Measurements from ENCODE around the gene AKR7A3. TPM values are rescaled to one million over a fixed set of nuclear protein-coding genes. Genes with fewer than 3 reads are reported as not detected.

Gene AKR7A3
- total RNA-seq, 1 donor from 2014 or later = 2.5 TPM

DNA sequence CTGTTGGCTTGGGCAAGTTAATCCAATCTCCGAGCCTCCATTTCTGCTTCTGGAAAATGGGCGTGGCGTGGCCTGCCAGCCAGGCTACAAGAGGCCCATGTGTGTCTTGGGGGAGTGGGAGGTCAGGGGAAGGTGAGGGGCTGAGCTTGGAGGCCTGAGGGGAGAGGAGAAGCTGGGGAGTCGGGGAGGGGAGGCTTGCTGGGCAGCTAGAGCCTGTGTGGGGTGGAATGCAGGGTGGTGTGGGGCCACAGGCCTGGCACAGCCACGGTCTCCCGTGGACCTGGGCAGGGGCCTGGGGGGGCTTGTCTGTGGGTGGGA, 38.1 kb upstream of the AKR7A3 start:
- H3K27ac Mint-ChIP-seq = no peak overlapping the region
- no peaks in the 10 kb centered on the region for H3K9me3 Mint-ChIP-seq
- H3K27me3 Mint-ChIP-seq = no peaks in the 10 kb centered on the region
- intact Hi-C loops (cut with micrococcal nuclease) = no loop called here
- H3K4me1 Mint-ChIP-seq = no peaks in the 10 kb centered on the region
- H3K4me3 Mint-ChIP-seq = no peak overlapping the region
- DNase-seq = no peak
- H3K36me3 Mint-ChIP-seq (ENCODE audit: low read depth) = no peaks in the 10 kb centered on the region

DNA sequence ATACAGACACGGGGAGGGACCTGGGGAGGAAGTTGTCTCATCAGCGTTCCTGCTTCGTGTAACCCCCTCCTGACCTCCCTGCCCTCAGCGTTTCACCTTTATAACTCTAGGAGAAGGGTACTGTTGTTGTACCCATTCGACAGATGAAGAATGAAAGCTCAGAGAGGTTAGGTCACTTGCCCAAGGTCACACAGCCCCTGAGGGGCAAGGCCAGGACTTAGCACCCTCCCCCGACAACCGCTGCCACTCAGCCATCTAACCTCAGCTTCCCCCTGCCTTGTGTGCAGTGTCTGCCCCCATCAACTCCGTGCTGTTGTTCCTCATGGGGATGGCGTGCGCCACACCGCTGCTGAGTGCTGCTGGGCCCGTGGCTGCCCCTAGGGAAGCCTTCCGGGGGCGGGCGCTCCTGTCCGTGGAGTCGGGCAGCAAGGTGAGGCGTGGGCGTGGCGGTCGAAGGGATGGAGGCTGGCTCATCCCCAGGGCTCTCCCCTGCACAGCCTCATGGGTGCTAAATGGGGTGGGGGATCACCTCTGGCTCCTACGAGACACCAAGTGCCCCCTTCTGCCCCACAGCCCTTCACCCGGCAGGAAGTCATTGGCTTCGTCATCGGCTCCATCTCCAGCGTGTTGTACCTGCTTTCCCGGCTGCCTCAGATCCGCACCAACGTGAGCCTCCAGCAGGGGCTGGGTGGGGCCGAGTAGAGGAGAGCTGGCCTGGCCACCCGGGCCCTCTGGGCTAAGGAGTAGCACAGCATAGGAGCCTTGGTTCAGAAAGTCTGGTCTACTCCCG, 37.6 kb upstream of the AKR7A3 start:
- no peak for DNase-seq
- Mint-ChIP-seq H3K9me3 (no peaks in the 10 kb centered on the region), H3K4me1 (no peaks in the 10 kb centered on the region), H3K36me3 (ENCODE audit: low read depth) (no peaks in the 10 kb centered on the region), H3K4me3 (no peak overlapping the region), H3K27ac (no peak overlapping the region), H3K27me3 (no peaks in the 10 kb centered on the region)
- intact Hi-C loops (cut with micrococcal nuclease) = no loop called here

DNA sequence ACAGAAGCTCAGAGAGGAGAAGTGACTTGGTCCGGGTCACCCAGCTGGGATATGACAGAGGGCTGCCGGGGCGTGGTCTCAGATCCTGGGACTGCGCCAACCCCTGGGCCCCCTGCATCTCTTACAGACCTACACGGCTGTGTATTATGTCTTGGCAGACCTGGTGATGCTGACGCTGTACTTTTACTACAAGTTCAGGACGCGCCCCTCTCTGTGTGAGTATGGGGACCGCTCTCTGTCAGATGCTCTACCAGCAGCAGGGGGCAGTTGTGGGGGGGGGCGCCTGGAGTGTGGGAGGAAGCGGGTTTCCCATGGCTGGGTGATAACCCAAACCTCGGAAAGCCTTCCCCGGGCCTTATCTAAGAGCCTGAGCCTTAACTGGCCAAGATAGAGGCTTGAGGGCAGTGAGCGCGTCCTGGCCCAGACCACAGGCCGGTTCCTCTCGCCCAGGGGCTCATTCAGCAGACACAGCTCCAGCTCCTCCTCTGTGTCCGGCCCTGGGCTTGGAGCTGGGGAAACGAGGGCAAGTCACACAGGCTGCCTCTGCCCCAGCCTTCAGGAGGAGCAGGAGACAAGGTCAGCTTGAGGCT, 36.9 kb upstream of the AKR7A3 start:
- no peak overlapping the region for H3K4me3 Mint-ChIP-seq
- no peaks in the 10 kb centered on the region for H3K27me3 Mint-ChIP-seq
- H3K9me3 Mint-ChIP-seq = no peaks in the 10 kb centered on the region
- H3K27ac Mint-ChIP-seq = no peak overlapping the region
- no peaks in the 10 kb centered on the region for H3K36me3 Mint-ChIP-seq (ENCODE audit: low read depth)
- no peak for DNase-seq
- intact Hi-C loops (cut with micrococcal nuclease) = no loop called here
- H3K4me1 Mint-ChIP-seq = no peaks in the 10 kb centered on the region

DNA sequence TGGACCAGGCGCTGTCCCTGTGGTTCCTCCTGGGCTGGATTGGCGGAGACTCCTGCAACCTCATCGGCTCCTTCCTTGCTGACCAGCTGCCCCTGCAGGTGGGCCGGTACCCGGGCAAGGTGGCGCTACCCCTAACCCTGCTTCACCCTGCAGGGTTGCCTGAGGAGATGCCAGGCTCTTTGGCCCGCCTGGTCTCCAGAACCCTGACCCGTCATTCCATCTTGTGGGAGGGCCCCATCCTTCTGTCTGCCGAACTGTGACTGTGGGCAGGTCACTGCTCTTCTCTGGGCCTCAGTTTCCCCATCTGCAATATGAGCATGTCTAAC, 36.1 kb upstream of the AKR7A3 start:
- H3K27me3 Mint-ChIP-seq = no peaks in the 10 kb centered on the region
- no peaks in the 10 kb centered on the region for H3K36me3 Mint-ChIP-seq (ENCODE audit: low read depth)
- no peak for DNase-seq
- H3K4me1 Mint-ChIP-seq = no peaks in the 10 kb centered on the region
- no peak overlapping the region for H3K4me3 Mint-ChIP-seq
- no peak overlapping the region for H3K27ac Mint-ChIP-seq
- no peaks in the 10 kb centered on the region for H3K9me3 Mint-ChIP-seq
- intact Hi-C loops (cut with micrococcal nuclease) = no loop called here

DNA sequence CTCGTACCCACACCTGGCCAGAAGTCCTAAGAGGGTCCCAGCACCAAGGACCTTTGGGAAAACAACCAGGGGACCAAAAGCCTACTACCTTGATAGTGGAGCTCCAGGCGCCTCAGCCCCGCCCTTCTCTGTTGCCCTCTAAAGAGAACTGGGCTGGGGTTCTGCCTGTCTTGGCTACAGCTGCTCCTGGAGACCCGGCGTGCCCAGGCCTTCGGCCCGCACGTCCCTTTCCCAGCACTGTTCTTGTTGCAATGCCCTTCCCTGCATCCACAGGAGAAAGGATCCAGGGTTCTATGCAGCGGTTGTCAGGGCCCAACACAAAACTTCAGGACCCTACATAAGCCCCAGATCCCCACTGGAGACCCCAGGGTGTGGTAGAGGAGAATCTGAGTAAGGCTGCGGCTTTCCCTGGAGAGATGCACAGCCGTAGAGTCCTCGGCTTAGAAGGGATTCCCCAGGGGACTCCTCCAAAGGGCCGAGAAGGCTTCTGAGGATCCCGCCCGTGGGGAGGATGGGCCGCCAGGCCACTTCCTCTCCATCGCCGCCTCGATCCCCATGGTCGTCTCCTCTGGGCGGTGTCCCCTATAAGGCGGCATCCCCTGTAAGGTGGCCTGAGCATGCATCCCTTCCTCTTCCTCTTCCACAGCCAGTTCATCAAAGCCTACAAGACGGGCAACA, 35.6 kb upstream of the AKR7A3 start:
- Mint-ChIP-seq H3K27me3 (no peaks in the 10 kb centered on the region), H3K9me3 (no peaks in the 10 kb centered on the region), H3K27ac (no peak overlapping the region), H3K4me3 (no peak overlapping the region), H3K36me3 (ENCODE audit: low read depth) (no peaks in the 10 kb centered on the region), H3K4me1 (no peaks in the 10 kb centered on the region)
- DNase-seq = no peak
- intact Hi-C loops (cut with micrococcal nuclease) = no loop called here

DNA sequence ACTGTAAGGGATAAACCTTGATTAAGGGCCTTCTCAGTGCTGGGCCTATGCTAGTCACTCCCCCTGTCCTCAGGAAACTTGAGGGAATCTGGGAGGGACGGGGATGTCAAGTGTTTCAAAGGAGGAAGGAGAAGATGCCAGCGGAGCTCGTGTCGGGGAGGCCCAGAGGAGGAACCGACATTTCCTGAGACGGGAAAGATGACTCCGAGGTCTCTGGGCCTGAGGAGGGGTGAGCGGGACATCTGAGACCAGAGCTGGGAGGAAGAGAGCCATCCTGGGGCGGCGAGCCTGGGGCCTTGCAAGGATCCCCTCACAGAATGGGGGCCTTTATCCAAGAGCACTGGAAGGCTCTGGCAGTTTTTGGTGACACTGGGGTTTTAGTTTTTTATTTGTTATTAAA, 33.9 kb upstream of the AKR7A3 start:
- no peaks in the 10 kb centered on the region for H3K36me3 Mint-ChIP-seq (ENCODE audit: low read depth)
- no peak for DNase-seq
- H3K27me3 Mint-ChIP-seq = no peaks in the 10 kb centered on the region
- H3K4me3 Mint-ChIP-seq = no peak overlapping the region
- no peak overlapping the region for H3K27ac Mint-ChIP-seq
- intact Hi-C loops (cut with micrococcal nuclease) = no loop called here
- no peaks in the 10 kb centered on the region for H3K9me3 Mint-ChIP-seq
- H3K4me1 Mint-ChIP-seq = no peaks in the 10 kb centered on the region

DNA sequence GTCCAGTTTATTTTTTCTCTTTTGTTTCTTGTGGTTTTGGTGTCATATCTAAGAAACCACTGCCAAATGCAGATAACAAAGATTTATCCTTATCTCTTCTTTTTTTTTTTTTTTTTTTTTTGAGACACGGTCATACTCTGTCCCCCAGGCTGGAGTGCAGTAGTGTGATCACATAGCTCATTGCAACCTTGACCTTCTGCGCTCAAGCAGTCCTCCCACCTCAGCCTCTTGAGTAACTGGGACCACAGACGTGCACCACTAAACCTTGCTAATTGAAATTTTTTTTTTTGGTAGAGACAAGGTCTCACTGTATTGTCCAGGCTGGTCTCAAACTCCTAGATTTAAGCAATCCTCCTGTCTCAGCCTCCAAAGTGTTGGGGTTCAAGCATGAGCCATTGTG, 32.5 kb upstream of the AKR7A3 start:
- Mint-ChIP-seq H3K9me3 (no peaks in the 10 kb centered on the region), H3K27me3 (no peaks in the 10 kb centered on the region), H3K36me3 (ENCODE audit: low read depth) (no peaks in the 10 kb centered on the region), H3K4me1 (peaks cover 3% of the 10 kb centered on the region), H3K27ac (no peak overlapping the region), H3K4me3 (no peak overlapping the region)
- intact Hi-C loops (cut with micrococcal nuclease) = no loop called here
- no peak for DNase-seq

DNA sequence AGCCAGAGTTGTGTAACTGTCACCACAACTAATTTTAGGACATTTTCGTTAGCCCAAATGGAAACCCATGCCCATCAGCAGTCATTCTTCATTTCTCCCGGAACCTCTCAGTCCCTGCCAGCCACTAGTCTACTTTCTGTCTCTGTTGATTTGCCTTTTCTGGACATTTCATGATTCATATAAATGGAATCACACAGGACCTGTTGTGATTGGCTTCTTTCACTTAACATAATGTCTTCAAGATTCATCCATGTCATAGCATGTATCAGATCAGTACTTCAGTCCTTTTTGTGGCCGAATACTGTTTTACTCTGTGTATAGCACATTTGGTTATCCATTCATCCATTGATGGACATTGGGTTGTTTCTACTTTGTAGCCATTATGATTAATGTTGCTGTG, 30.6 kb upstream of the AKR7A3 start:
- no peak for DNase-seq
- no peak overlapping the region for H3K27ac Mint-ChIP-seq
- no peaks in the 10 kb centered on the region for H3K36me3 Mint-ChIP-seq (ENCODE audit: low read depth)
- intact Hi-C loops (cut with micrococcal nuclease) = no loop called here
- no peaks in the 10 kb centered on the region for H3K9me3 Mint-ChIP-seq
- H3K4me1 Mint-ChIP-seq = peaks cover 15% of the 10 kb centered on the region
- no peak overlapping the region for H3K4me3 Mint-ChIP-seq
- H3K27me3 Mint-ChIP-seq = no peaks in the 10 kb centered on the region

DNA sequence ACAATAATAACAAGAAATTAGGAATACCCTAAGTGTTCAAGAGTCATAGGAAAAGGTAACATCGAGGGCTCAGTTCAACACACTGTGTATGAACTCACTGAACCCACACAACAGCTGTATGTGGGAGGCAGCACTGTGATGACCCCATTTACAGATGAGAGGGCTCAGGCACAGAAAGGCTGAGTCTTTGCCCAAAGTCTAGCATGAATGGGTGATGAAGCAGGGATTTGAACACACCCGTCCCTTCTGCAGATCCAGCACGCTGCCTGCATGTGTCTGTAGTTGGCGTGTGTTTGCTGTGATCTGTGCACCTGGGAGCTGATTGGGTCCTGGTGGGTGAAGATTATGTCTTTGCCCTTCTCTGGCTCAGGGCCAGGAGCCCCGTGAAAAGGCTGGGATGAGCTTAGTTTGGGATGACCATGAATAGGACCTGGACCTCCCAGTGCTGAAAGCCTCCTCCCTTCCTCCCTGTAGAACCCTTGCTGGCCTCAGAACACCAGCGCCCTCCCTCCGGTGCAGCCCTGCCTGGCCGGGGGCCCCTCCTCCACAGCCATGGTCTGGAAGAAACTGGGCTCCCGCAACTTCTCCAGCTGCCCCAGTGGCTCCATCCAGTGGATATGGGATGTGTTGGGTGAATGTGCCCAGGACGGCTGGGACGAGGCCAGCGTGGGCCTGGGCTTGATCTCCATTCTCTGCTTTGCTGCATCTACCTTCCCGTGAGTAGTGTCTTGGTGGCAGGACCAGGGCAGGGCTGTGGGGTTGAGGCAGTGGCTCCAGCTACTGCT, 28.7 kb upstream of the AKR7A3 start:
- Mint-ChIP-seq H3K27ac (no peak overlapping the region), H3K36me3 (ENCODE audit: low read depth) (no peaks in the 10 kb centered on the region), H3K4me1 (peaks cover 24% of the 10 kb centered on the region), H3K9me3 (no peaks in the 10 kb centered on the region), H3K27me3 (no peaks in the 10 kb centered on the region), H3K4me3 (no peak overlapping the region)
- intact Hi-C loops (cut with micrococcal nuclease) = no loop called here
- DNase-seq = no peak

DNA sequence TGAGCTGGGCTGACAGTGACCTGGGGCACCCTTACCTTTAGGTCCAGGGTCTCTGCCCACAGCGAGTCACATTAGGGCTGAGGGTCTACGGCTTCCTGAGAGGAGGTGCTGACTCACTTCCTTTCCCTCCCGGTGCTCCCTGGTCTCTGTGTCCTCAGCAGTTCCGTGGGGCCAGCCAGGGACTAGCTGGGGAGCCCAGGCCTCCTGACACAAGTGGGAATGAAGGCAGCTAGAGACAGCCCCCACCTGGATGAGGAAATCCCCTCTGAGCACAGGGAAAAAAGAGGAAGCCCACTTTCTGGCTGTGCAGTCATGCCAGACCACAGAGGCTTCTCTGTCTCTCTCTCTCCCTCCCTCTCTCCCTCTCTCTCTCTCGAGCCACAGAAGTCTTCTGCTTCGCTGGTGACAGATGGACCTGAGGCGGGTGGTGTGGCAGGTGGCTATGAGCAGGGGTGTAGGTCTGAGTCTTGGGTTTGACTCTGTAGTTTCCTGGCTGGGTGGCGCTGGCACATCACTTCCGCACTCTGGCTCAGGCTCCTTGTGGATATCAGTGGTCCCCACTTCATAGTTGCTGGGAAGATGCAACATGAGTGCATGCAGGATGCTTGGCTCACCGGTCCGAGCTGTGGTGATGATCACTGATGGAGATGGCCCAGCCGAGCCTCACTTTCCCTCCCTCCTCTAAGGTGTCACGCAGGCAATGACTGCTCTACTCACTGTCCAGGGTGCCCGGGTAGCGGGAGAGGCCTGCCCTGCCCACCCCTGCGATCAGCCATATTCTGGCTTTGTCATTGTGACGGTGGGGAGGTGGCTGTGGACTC, 27.0 kb upstream of the AKR7A3 start:
- Mint-ChIP-seq H3K27ac (peak overlapping the region; percentile 68), H3K9me3 (no peaks in the 10 kb centered on the region), H3K4me1 (peaks cover 31% of the 10 kb centered on the region), H3K4me3 (peak overlapping the region; percentile 18), H3K36me3 (ENCODE audit: low read depth) (peaks cover 1% of the 10 kb centered on the region), H3K27me3 (no peaks in the 10 kb centered on the region)
- intact Hi-C loops (cut with micrococcal nuclease) = no loop called here
- no peak for DNase-seq

DNA sequence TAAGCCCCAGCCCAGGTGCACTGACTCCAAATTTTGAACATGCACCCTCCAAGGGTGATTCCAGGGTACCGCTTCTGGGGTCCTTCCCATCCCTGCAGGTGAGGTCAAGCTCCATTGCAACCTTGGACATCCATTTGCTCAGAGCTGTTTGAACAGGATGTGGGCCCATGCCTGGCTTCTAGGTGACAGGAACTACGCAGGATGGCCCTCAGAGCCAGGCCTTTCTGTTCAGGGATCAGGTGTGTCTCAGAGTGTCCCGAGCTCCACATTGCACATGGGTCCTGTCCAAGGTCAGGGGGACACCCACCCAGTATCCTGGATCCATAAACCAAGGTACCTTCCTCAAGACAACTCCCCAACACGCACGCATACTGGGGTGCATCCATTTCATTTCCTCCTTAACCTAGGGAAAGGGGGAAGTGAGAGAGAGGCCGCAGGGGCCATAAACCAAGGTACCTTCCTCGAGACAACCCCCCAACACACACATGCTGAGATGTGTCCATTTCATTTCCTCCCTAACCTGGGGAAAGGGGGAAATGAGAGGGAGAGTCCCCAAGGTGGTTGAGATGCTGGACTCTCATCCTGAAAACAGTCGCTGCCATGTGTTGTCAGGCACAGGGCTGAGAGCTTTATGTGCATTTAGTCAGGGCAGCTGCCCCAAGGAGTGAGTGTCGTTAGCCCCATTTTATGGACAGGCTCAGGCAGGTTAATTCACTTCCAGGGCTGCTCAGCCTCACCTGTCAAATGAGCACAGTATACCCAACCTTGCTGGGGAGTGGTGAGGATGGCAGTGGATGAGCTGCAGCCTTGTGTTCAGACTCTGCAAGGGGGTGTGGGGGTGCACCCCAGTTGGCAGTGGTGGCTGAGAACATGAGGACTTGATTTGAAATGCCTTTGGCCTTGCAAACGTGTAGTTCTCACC, 25.7 kb upstream of the AKR7A3 start:
- Mint-ChIP-seq H3K27me3 (no peaks in the 10 kb centered on the region), H3K36me3 (ENCODE audit: low read depth) (peaks cover 1% of the 10 kb centered on the region), H3K4me3 (no peak overlapping the region), H3K27ac (no peak overlapping the region), H3K4me1 (peaks cover 33% of the 10 kb centered on the region), H3K9me3 (no peaks in the 10 kb centered on the region)
- DNase-seq = peak; percentile 57
- intact Hi-C loops (cut with micrococcal nuclease) = no loop called here

DNA sequence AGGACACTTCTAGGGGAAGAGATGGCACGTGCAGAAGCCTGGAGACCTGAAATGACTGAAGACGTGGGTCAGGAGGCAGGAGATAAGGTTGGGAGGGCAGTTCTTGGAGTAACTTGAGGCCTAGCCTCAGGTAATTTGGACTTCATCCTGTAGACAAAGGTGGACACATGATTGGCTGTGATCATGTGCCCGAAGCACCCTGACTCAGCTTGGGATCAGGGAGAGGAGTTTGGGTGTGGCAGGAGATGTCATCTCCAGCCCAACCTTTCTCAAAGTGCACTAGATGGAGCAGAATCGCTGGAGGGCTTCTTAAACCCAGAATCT, 25.0 kb upstream of the AKR7A3 start:
- H3K27ac Mint-ChIP-seq = peak overlapping the region; percentile 75
- no peaks in the 10 kb centered on the region for H3K27me3 Mint-ChIP-seq
- intact Hi-C loops (cut with micrococcal nuclease) = no loop called here
- no peaks in the 10 kb centered on the region for H3K9me3 Mint-ChIP-seq
- H3K4me1 Mint-ChIP-seq = peaks cover 35% of the 10 kb centered on the region
- DNase-seq = peak; percentile 57
- peaks cover 1% of the 10 kb centered on the region for H3K36me3 Mint-ChIP-seq (ENCODE audit: low read depth)
- H3K4me3 Mint-ChIP-seq = peak overlapping the region; percentile 92
